ENCODE data around the gene CAVIN3. TPM values are rescaled to one million over a fixed set of nuclear protein-coding genes. Genes with fewer than 3 reads are reported as not detected.

The CAVIN3 gene
- total RNA-seq, 4 donors from 2014 or later: 34.9 to 158 (median 90.9) TPM

GRCh38 chr11:6356503-6357055 lies 36.3 kb upstream of the CAVIN3 start:
- TF ChIP-seq, protein P1, sequence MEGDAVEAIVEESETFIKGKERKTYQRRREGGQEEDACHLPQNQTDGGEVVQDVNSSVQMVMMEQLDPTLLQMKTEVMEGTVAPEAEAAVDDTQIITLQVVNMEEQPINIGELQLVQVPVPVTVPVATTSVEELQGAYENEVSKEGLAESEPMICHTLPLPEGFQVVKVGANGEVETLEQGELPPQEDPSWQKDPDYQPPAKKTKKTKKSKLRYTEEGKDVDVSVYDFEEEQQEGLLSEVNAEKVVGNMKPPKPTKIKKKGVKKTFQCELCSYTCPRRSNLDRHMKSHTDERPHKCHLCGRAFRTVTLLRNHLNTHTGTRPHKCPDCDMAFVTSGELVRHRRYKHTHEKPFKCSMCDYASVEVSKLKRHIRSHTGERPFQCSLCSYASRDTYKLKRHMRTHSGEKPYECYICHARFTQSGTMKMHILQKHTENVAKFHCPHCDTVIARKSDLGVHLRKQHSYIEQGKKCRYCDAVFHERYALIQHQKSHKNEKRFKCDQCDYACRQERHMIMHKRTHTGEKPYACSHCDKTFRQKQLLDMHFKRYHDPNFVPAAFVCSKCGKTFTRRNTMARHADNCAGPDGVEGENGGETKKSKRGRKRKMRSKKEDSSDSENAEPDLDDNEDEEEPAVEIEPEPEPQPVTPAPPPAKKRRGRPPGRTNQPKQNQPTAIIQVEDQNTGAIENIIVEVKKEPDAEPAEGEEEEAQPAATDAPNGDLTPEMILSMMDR (IDR thresholded peaks at IDR 0.05; ENCODE audit: low read depth): no peak

GRCh38 chr11:6354651-6355485 lies 34.6 kb upstream of the CAVIN3 start:
- TF ChIP-seq, protein P1 (IDR thresholded peaks at IDR 0.05; ENCODE audit: low read depth): no peak

- TF ChIP-seq, protein P1 (IDR thresholded peaks at IDR 0.05; ENCODE audit: low read depth): no peak
These were observed 33.2 kb upstream of the CAVIN3 start for GRCh38 chr11:6353367-6353987.

DNA sequence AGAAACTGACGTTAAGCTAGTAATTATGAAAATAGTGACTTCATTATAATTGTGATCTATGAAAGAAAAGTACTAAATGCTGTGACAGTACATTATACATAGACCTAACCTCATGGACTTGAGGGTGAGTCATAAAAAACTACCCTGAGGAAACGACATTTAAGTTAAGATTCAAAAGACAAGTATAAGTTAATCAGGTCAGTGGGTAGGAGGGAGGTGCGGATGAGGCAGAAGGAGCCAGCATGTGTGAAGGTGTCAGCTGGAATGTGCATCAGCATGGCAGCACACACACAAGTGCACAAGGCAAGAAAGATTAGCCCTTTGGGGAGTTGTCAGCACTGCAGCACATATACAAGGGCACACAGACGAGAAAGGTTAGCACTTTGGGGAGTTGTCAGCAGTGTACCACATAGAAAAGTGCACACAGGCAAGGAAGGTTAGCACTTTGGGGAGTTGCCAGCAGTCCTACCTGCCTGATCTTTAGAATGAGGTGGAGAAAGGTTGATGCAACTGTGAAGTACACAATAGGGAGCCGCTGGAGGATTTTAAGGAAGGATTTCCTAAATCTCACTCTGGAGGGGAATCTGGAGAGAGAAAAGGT lies 31.6 kb upstream of the CAVIN3 start:
- TF ChIP-seq, protein P1 (IDR thresholded peaks at IDR 0.05; ENCODE audit: low read depth): no peak

DNA sequence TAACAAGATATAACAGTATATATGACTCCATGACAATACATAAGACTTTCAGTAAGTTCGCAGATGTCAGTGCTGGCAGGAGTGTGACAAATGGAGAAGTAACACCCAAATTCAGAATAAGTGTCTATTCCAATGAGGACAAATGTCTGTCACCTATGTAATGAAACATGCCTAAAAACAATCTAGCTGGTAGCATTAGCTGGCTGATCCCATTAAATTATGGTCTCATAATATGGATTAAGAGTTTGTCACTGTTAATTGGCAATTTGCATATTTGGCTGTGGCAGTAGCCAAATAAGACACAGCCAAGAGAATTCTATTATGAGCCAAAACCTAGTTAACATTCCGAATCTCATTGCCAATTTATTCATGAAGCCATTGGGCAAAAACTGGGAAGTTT lies 30.2 kb upstream of the CAVIN3 start:
- TF ChIP-seq, protein P1 (IDR thresholded peaks at IDR 0.05; ENCODE audit: low read depth): no peak

DNA sequence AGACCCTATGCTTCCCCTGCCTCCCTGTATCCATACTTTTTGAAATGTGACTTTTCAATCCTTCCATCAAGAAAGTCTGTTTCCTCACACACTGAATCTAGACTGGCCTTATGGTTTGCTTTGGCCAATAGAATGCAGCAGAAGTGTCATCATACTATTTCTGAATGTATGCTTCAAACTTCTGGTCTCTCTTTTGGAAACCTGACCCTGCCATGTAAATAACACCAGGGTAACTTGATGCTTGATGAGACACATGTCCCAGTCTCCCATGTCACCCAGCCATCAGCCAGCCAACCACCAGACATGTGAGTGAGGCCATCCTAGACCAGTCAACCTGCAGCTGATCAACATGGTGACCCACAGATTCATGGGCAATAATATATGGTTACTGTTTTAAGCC lies 29.7 kb upstream of the CAVIN3 start:
- TF ChIP-seq, protein P1 (IDR thresholded peaks at IDR 0.05; ENCODE audit: low read depth): no peak

- TF ChIP-seq, protein P1 (IDR thresholded peaks at IDR 0.05; ENCODE audit: low read depth): no peak
These were observed 25.1 kb upstream of the CAVIN3 start for GRCh38 chr11:6345366-6345765.
